Activated T-helper 1 cell treated with anti-CD3 and anti-CD28 coated beads, Interleukin-12 subunit alpha, Interleukin-12 subunit beta, Interleukin-2, Interleukin-4 antibody, amounts not matched to agents 30 ng/mL and 10 ng/mL and 1 ng/mL, durations not matched to agents 14 hours and 24 hours and 36 hours (primary cell): Measurements from ENCODE around the gene OR2T10. TPM values are rescaled to one million over a fixed set of nuclear protein-coding genes. Genes with fewer than 3 reads are reported as not detected.

Source experiments
- total RNA-seq: library from RNA; stranded (reverse); gene quantifications from 2 replicates; pipeline ENCODE4 v1.2.3, GENCODE V29; 2022

The OR2T10 gene
- total RNA-seq, 1 donor from 2014 or later, result not detected

Other genes with a start within 250 kb of the OR2T10 start
- not detected in 2 replicates for gene OR14C36, start 248.9 kb downstream of the OR2T10 start, total RNA-seq
- not detected in 2 replicates for gene OR2T4, start 236.0 kb downstream of the OR2T10 start, total RNA-seq
- gene OR2T6, start 222.0 kb downstream of the OR2T10 start, total RNA-seq, result not detected in 2 replicates
- not detected in 2 replicates for gene OR2T1, start 194.7 kb downstream of the OR2T10 start, total RNA-seq
- gene OR2T2, start 152.1 kb downstream of the OR2T10 start, total RNA-seq, result not detected in 2 replicates
- gene OR2T3, start 124.3 kb downstream of the OR2T10 start, total RNA-seq, result not detected in 2 replicates
- not detected in 2 replicates for gene OR2T5, start 109.1 kb downstream of the OR2T10 start, total RNA-seq
- gene OR2G6, start 89.6 kb downstream of the OR2T10 start, total RNA-seq, result not detected in 2 replicates
- not detected in 2 replicates for gene OR2T29, start 34.9 kb downstream of the OR2T10 start, total RNA-seq
- gene OR2T34, start 22.9 kb downstream of the OR2T10 start, total RNA-seq, result not detected in 2 replicates
- not detected in 2 replicates for gene OR2T11, start 37.4 kb upstream of the OR2T10 start, total RNA-seq
- gene OR2T35, start 47.6 kb upstream of the OR2T10 start, total RNA-seq, result not detected in 2 replicates
- gene OR2T27, start 57.8 kb upstream of the OR2T10 start, total RNA-seq, result not detected in 2 replicates
- gene OR14I1, start 105.1 kb upstream of the OR2T10 start, total RNA-seq, result not detected in 2 replicates
- not detected in 2 replicates for gene LYPD8, start 158.1 kb upstream of the OR2T10 start, total RNA-seq
- gene SH3BP5L, start 228.2 kb upstream of the OR2T10 start, total RNA-seq, result 29.0 and 30.9 TPM in 2 replicates
- 42.3 and 45.2 TPM in 2 replicates for gene ZNF672, start 240.5 kb upstream of the OR2T10 start, total RNA-seq